GM12891 (cell line): ENCODE data around the gene VWA5B2.
"Not testable (repeated sequence)": the region's sequence is repeated elsewhere in the genome, so short reads cannot be mapped to it uniquely, and the experiment has no call there.

Experiments used
- DNase-seq: peaks from one replicate; pipeline ENCODE4 v3.0.0; 2011; ENCODE audit warnings: low spot score; ENCODE audit not compliant: insufficient read length
- FAIRE-seq: peaks from 2 replicates; lab custom pipeline; 2011; peaks lifted over from hg19 to GRCh38; lab: Jason Lieb, UNC
- PAX5 ChIP-seq: IDR thresholded peaks from 2 replicates; pipeline ENCODE4 v1.6.1; 2011; ENCODE audit warnings: low read length, moderate library complexity, mild to moderate bottlenecking; ENCODE audit not compliant: insufficient read depth, severe bottlenecking
- POLR2A ChIP-seq: IDR thresholded peaks from 2 replicates; pipeline ENCODE4 v1.6.1; 2011; ENCODE audit warnings: low read depth, low read length, control low read depth
- POLR2AphosphoS5 ChIP-seq: IDR thresholded peaks from 2 replicates; pipeline ENCODE4 v1.6.1; 2011; ENCODE audit warnings: low read depth, low read length, control low read depth
- POU2F2 ChIP-seq: IDR thresholded peaks from 2 replicates; pipeline ENCODE4 v1.6.1; 2011; ENCODE audit warnings: low read depth, mild to moderate bottlenecking, control low read depth, low read length, moderate library complexity
- SPI1 ChIP-seq: IDR thresholded peaks from 2 replicates; pipeline ENCODE4 v1.6.1; 2011; ENCODE audit warnings: low read depth, low read length, control low read depth
- TAF1 ChIP-seq: IDR thresholded peaks from 2 replicates; pipeline ENCODE4 v1.6.1; 2011; ENCODE audit warnings: low read depth, low read length, control low read depth

Gene VWA5B2

GRCh38 chr3:184261854-184262763 lies 32.7 kb downstream of the VWA5B2 start:
- no peak for TF ChIP-seq PAX5
- TF ChIP-seq TAF1: no peak
- TF ChIP-seq POU2F2: no peak
- no peak for TF ChIP-seq SPI1
- TF ChIP-seq POLR2AphosphoS5: no peak
- TF ChIP-seq POLR2A: no peak
- FAIRE-seq (peak; percentile 58), DNase-seq (peak; percentile 44)

- FAIRE-seq: no peak
- TF ChIP-seq POLR2A (no peak), TAF1 (no peak), POU2F2 (no peak)
- DNase-seq: no peak
Observed at GRCh38 chr3:184262764-184263179, 33.4 kb downstream of the VWA5B2 start.

- not testable (repeated sequence) for DNase-seq, FAIRE-seq
Observed at GRCh38 chr3:184267249-184267648, 37.9 kb downstream of the VWA5B2 start.

GRCh38 chr3:184272269-184272668 lies 42.9 kb downstream of the VWA5B2 start:
- no peak for FAIRE-seq
- no peak for TF ChIP-seq POU2F2
- TF ChIP-seq TAF1: no peak
- no peak for TF ChIP-seq POLR2A
- TF ChIP-seq POLR2AphosphoS5: no peak
- no peak for TF ChIP-seq PAX5
- no peak for TF ChIP-seq SPI1
- DNase-seq: no peak

- no peak for FAIRE-seq
- TF ChIP-seq TAF1: no peak
- TF ChIP-seq POU2F2: no peak
- TF ChIP-seq SPI1: no peak
- TF ChIP-seq PAX5: no peak
- no peak for TF ChIP-seq POLR2AphosphoS5
- no peak for TF ChIP-seq POLR2A
- DNase-seq: no peak
Observed at GRCh38 chr3:184275381-184275701, 46.0 kb downstream of the VWA5B2 start.

- no peak for FAIRE-seq
- no peak for TF ChIP-seq TAF1
- no peak for TF ChIP-seq POLR2A
- TF ChIP-seq POU2F2: no peak
- TF ChIP-seq SPI1: no peak
- TF ChIP-seq PAX5: no peak
- TF ChIP-seq POLR2AphosphoS5: no peak
- no peak for DNase-seq
Observed at GRCh38 chr3:184275961-184276910, 46.9 kb downstream of the VWA5B2 start, which contains the start of gene ECE2. Gene ECE2 (plus strand): TSS chr3:184276022. CDS start chr3:184276154, 132 bp downstream.

GRCh38 chr3:184277366-184277765 lies 48.0 kb downstream of the VWA5B2 start:
- FAIRE-seq (no peak), DNase-seq (no peak)
- no peak for TF ChIP-seq POLR2A
- peak; percentile 34 for TF ChIP-seq SPI1

GRCh38 chr3:184282941-184283340 lies 53.6 kb downstream of the VWA5B2 start:
- DNase-seq (no peak), FAIRE-seq (no peak)
- no peak for TF ChIP-seq POU2F2
- no peak for TF ChIP-seq POLR2A

GRCh38 chr3:184283681-184284080 lies 54.3 kb downstream of the VWA5B2 start:
- no peak for TF ChIP-seq POLR2A
- no peak for TF ChIP-seq PAX5
- no peak for TF ChIP-seq SPI1
- TF ChIP-seq TAF1: no peak
- TF ChIP-seq POLR2AphosphoS5: no peak
- no peak for TF ChIP-seq POU2F2
- DNase-seq: no peak
- no peak for FAIRE-seq

- DNase-seq (peak; percentile 41), FAIRE-seq (no peak)
- TF ChIP-seq SPI1: no peak
- no peak for TF ChIP-seq POLR2A
- TF ChIP-seq POU2F2: no peak
- TF ChIP-seq TAF1: no peak
- no peak for TF ChIP-seq PAX5
- no peak for TF ChIP-seq POLR2AphosphoS5
Observed at GRCh38 chr3:184284696-184285095, 55.3 kb downstream of the VWA5B2 start.
